Lower lobe of right lung (tissue), 2 donors: ENCODE results near the gene CHMP4B. TPM values are rescaled to one million over a fixed set of nuclear protein-coding genes. Genes with fewer than 3 reads are reported as not detected.
A peak's percentile ranks its signal among the peaks of the same experiment; 100 is the strongest.
"Not testable (repeated sequence)": the region's sequence is repeated elsewhere in the genome, so short reads cannot be mapped to it uniquely, and the experiment has no call there.

Source experiments
- ATAC-seq, 2 donors: fragments of 200-7000 bp; cut with Tn5 transposase; one replicate each; pipeline ENCODE4 v1.9.1; 2020 to 2022; ENCODE audit warnings: mild to moderate bottlenecking in 2 of 2, moderate library complexity in 2 of 2
- DNase-seq: peaks from one replicate; pipeline ENCODE4 v3.0.0-alpha.2; 2020
- H3K27ac ChIP-seq: fragments of 200-600 bp; one replicate; pipeline ENCODE4 v1.8.0; 2022
- H3K27me3 ChIP-seq: fragments of 200-600 bp; one replicate; pipeline ENCODE4 v1.8.0; 2022; ENCODE audit warnings: low read depth
- H3K36me3 ChIP-seq: fragments of 200-600 bp; one replicate; pipeline ENCODE4 v1.8.0; 2022; ENCODE audit warnings: mild to moderate bottlenecking
- H3K4me1 ChIP-seq: fragments of 200-600 bp; one replicate; pipeline ENCODE4 v1.8.0; 2022
- H3K4me3 ChIP-seq: fragments of 200-600 bp; one replicate; pipeline ENCODE4 v1.8.0; 2022; ENCODE audit warnings: mild to moderate bottlenecking
- H3K9me3 ChIP-seq: fragments of 200-600 bp; one replicate; pipeline ENCODE4 v1.8.0; 2022
- intact Hi-C: fragments of 100-400 bp; cut with DNase I; formaldehyde crosslinking; loops from one replicate; pipeline ENCODE4 v1.11.0; 2022
- total RNA-seq: library from RNA; stranded (reverse); fragmentation: NEBNext Ultra II Directional; extraction: Animal tissue kit (Norgen Biotek cat#: 25700); gene quantifications from one replicate; pipeline ENCODE4 v1.2.1, GENCODE V29; 2021
- TF ChIP-seq, protein P1 (sequence below): fragments of 200-600 bp; IDR thresholded peaks from one replicate; pipeline ENCODE4 v1.8.0; 2022; ENCODE audit warnings: antibody characterized with exemption, mild to moderate bottlenecking
- donor health status: DM: no; HTN: yes; CAD: no; lungs with severe emphysema.

CHMP4B gene
- total RNA-seq, 1 donor from 2014 or later: 91.2 TPM

DNA sequence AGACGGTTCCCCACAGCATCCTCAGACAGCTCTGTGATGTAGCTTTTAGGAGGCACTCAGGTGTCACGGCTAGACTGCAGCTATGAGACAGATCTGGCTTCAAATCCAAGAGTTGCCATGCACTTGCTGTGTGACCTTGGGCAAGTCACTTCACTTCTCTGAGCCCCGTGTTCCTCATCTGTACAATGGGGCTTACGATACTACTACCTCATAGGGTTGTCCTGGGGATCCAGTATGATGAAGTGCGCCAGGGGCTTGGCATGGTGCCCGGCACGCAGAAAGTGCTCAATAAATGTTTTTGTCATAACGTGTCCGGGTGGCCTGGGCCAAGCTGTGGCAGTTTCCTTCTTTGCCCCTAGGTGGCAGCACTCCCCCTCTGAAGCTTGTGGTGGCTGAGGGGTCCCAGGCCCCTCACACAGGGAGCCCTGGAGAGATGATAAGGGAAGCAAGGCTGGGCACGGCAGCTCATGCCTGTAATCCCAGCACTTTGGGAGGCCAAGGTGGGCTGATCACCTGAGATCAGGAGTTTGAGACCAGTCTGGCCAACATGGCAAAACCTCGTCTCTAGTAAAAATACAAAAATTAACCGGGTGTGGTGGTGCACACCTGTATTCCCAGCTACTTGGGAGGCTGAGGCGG lies 19.1 kb upstream of the CHMP4B start:
- peaks cover 33% of the 10 kb centered on the region for H3K4me1 ChIP-seq
- H3K27me3 ChIP-seq: no peaks in the 10 kb centered on the region
- intact Hi-C loops: no loop called here
- no peak overlapping the region for H3K4me3 ChIP-seq
- TF ChIP-seq, protein P1, sequence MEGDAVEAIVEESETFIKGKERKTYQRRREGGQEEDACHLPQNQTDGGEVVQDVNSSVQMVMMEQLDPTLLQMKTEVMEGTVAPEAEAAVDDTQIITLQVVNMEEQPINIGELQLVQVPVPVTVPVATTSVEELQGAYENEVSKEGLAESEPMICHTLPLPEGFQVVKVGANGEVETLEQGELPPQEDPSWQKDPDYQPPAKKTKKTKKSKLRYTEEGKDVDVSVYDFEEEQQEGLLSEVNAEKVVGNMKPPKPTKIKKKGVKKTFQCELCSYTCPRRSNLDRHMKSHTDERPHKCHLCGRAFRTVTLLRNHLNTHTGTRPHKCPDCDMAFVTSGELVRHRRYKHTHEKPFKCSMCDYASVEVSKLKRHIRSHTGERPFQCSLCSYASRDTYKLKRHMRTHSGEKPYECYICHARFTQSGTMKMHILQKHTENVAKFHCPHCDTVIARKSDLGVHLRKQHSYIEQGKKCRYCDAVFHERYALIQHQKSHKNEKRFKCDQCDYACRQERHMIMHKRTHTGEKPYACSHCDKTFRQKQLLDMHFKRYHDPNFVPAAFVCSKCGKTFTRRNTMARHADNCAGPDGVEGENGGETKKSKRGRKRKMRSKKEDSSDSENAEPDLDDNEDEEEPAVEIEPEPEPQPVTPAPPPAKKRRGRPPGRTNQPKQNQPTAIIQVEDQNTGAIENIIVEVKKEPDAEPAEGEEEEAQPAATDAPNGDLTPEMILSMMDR: peak; percentile 82
- DNase-seq (peak; percentile 66), ATAC-seq (peak in 1 of 2 donors; percentile 9)
- H3K9me3 ChIP-seq: no peaks in the 10 kb centered on the region
- H3K27ac ChIP-seq: no peak overlapping the region
- peaks cover 4% of the 10 kb centered on the region for H3K36me3 ChIP-seq

GRCh38 chr20:33792598-33792989 lies 18.6 kb upstream of the CHMP4B start:
- ATAC-seq, DNase-seq, H3K36me3 ChIP-seq, H3K27ac ChIP-seq, intact Hi-C loops, H3K27me3 ChIP-seq, H3K4me3 ChIP-seq, H3K9me3 ChIP-seq: not testable (repeated sequence)
- H3K4me1 ChIP-seq: peaks cover 33% of the 10 kb centered on the region

DNA sequence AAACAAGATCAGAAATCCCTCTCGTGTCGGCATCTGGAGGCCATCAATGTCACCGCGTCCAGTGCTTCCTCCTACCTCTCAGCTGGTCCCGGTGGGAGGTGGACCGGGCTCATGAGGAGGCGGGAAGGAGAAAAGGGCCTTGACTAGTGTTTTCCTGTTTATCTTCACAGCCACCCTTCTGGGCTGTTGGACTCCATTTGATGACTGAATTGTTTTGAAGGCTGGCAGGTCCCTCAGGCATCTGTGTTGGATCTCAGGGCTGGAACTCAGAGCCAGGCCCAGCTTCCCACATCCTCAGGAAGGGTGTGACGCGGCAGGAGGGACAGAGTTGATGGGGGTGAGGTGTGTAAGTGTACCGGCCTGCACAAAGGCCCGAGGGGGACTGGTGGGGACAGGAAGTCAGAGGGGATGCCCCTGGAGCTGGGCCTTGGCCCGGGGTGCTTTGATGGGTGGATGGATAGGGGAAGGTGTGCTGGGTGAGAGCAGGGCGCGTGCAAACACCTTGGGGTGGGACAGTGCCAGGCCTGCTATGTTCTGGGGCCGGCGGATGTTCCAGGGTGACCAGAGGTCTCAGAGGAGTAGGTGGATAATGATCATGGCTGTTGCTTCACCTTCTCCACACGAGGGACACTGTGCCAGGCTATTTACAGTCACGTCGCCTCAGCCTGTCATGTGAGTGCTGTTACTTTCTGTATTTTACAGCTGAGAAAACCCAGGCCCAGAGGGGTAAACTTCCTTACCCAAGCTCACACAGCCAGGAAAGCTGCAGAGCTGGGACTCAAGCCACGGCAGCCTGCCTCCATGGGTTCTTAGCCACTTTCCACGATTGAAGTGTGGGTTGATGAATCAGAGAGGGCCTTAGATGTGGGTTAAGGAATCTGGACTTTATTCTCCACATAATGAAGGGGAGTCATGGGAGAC lies 17.9 kb upstream of the CHMP4B start:
- peak overlapping the region; percentile 28 for H3K27ac ChIP-seq
- H3K4me3 ChIP-seq: no peak overlapping the region
- no peak for DNase-seq

DNA sequence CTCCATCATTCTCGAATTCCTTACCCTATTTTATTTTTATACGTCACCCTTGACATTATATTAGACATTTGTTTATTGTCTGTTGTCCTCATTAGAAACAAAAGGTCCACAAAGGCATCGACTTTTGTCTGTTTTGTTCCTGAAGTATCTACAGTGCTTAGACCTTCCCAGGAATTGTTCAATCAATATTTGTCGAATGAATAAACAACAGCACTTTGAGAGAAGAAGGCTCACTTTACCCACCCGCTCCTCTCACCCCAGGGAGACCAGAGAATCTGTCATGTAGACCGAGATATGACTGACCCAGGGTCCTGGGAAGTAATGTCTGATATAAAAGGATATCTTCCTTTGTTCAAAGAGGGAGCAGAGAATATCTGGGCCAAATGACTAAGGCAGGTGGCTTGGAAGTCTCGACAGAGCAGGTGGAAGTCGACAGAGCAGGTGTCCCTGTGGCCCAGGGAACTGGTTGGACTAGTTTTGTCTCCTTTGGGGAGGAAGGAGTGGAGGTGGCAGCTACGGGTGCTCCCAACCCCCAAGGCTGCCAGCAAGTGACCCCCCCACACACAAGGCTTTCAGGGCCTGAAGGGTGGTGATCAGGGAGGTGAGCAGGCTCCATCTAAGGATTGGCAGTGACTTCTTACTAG lies 14.8 kb upstream of the CHMP4B start:
- peak; percentile 62 for DNase-seq

More for the DNA sequence above, 17.9 kb upstream of the CHMP4B start:
- H3K27me3 ChIP-seq: no peaks in the 10 kb centered on the region
- no peak for ATAC-seq
- intact Hi-C loops: no loop called here
- peaks cover 4% of the 10 kb centered on the region for H3K36me3 ChIP-seq
- no peaks in the 10 kb centered on the region for H3K9me3 ChIP-seq
- peaks cover 33% of the 10 kb centered on the region for H3K4me1 ChIP-seq
- TF ChIP-seq, protein P1: no peak

GRCh38 chr20:33796907-33797544 lies 14.1 kb upstream of the CHMP4B start:
- Histone ChIP-seq H3K36me3 (no peaks in the 10 kb centered on the region), H3K9me3 (no peaks in the 10 kb centered on the region), H3K4me3 (no peak overlapping the region), H3K27me3 (no peaks in the 10 kb centered on the region), H3K4me1 (peaks cover 17% of the 10 kb centered on the region), H3K27ac (peak overlapping the region; percentile 64)
- ATAC-seq: no peak
- intact Hi-C loops: no loop called here
- no peak for DNase-seq
- TF ChIP-seq, protein P1: no peak

More for the DNA sequence above, 14.8 kb upstream of the CHMP4B start:
- no peaks in the 10 kb centered on the region for H3K27me3 ChIP-seq
- H3K9me3 ChIP-seq: no peaks in the 10 kb centered on the region
- peak; percentile 87 to 88 for ATAC-seq
- no peak overlapping the region for H3K4me3 ChIP-seq
- H3K36me3 ChIP-seq: no peaks in the 10 kb centered on the region
- peak overlapping the region; percentile 64 for H3K27ac ChIP-seq
- intact Hi-C loops: no loop called here
- TF ChIP-seq, protein P1: no peak
- peaks cover 17% of the 10 kb centered on the region for H3K4me1 ChIP-seq
